Heart right ventricle (tissue), 16 donors: ENCODE results near the gene SLC15A3. TPM values are rescaled to one million over a fixed set of nuclear protein-coding genes. Genes with fewer than 3 reads are reported as not detected.
A peak's percentile ranks its signal among the peaks of the same experiment; 100 is the strongest.

Source experiments
- ATAC-seq, 8 donors: fragments of 200-7000 bp; cut with Tn5 transposase; one replicate each; pipeline ENCODE4 v1.9.1; 2020; ENCODE audit warnings: mild to moderate bottlenecking in 8 of 8, moderate library complexity in 8 of 8, moderate number of reproducible peaks in 1 of 8
- DNase-seq, 2 donors: peaks; one replicate each; pipeline ENCODE4 v3.0.0-alpha.2; 2020
- H3K27ac ChIP-seq, 10 donors: fragments of 200-600 bp; sonication (generic) in 2 of 10; one replicate each; pipeline versions ENCODE4 v1.5.0 to v1.8.0; 2020 to 2022; ENCODE audit warnings: mild to moderate bottlenecking in 3 of 10
- H3K27me3 ChIP-seq, 7 donors: fragments of 200-600 bp; one replicate each; pipeline ENCODE4 v1.8.0; 2021 to 2022; ENCODE audit warnings: mild to moderate bottlenecking in 2 of 7
- H3K36me3 ChIP-seq, 9 donors: fragments of 200-600 bp; sonication (generic) in 1 of 9; one replicate each; pipeline versions ENCODE4 v1.5.0 to v1.8.0; 2020 to 2022; ENCODE audit warnings: mild to moderate bottlenecking in 2 of 9
- H3K4me1 ChIP-seq, 9 donors: fragments of 200-600 bp; sonication (generic) in 1 of 9; one replicate each; pipeline versions ENCODE4 v1.5.0 to v1.8.0; 2020 to 2022; ENCODE audit warnings: mild to moderate bottlenecking in 4 of 9
- H3K4me3 ChIP-seq, 10 donors: fragments of 200-600 bp; sonication (generic) in 2 of 10; one replicate each; pipeline versions ENCODE4 v1.5.0 to v1.8.0; 2020 to 2022; ENCODE audit warnings: mild to moderate bottlenecking in 7 of 10, moderate library complexity in 2 of 10
- H3K9me3 ChIP-seq, 11 donors: fragments of 200-600 bp in 10 of 11; sonication (generic) in 2 of 11; one replicate each; pipeline versions ENCODE4 v1.5.0 to v1.8.0; 2013 to 2022; ENCODE audit warnings: mild to moderate bottlenecking in 2 of 11, control low read depth in 1 of 11, moderate library complexity in 1 of 11
- CTCF ChIP-seq, 9 donors: fragments of 200-600 bp; sonication (generic) in 2 of 9; IDR thresholded peaks; one replicate each; pipeline versions ENCODE4 v1.5.0 to v1.8.0; 2021 to 2022; ENCODE audit warnings: antibody characterized with exemption in 9 of 9, mild to moderate bottlenecking in 5 of 9, moderate library complexity in 1 of 9
- WGBS, 2 donors: extraction: QIAGEN DNeasy Blood & Tissue Kit; methylation state at CpG; one replicate each; pipeline ENCODE4 v1.1.7; 2013; ENCODE audit warnings: inconsistent platforms in 1 of 2; 5-methylcytosine and 5-hydroxymethylcytosine counted together
- intact Hi-C, 10 donors: fragments of 100-400 bp; cut with DNase I; formaldehyde crosslinking; loops; one replicate each; pipeline versions ENCODE4 v1.11.1 to v1.14.2; 2022
- long read RNA-seq, 3 donors: library from polyadenylated mRNA; unstranded; transcript quantifications; one replicate each; pipeline ENCODE4 v2.0.0, GENCODE V29; 2020 to 2021
- polyA plus RNA-seq, 2 donors: library from polyadenylated mRNA; stranded (reverse); fragments of 200-250 nt; gene quantifications; one replicate each; pipeline ENCODE4 v1.2.3, GENCODE V29; 2013
- total RNA-seq, 10 donors: library from RNA; stranded (reverse); fragmentation: NEBNext Ultra II Directional in 3 of 10; extraction: Animal tissue kit (Norgen Biotek cat#: 25700) in 3 of 10; gene quantifications; one replicate each; pipeline versions ENCODE4 v1.2.1 to v1.2.4, GENCODE V29; 2021 to 2023
- donor health status: Arrhythmogenic right ventricular cardiomyopathy.
- donor health status: ischemic (EF 13 %, LVEDD 7.1; RV severe dilation, severe dysfunction).
- donor health status: healthy with polysubstance abuse.
- donor health status: DM: no; HTN: yes; CAD: no.
- donor health status: DM: no; HTN: no; CAD: no.
- donor health status: ischemic (EF 25% LVEDD 6.9; RV normal size, moderate dysfunction).
- donor health status: ischemic (EF 25% LVEDD 5.7; RV mildly dilated, moderate dysfunction).
- donor health status: healthy.
- donor health status: DM: yes; HTN: yes; CAD: no.
- donor health status: Ischemic cardiomyopathy.
- donor health status: ischemic (EF 35%, LVEDD 5.7; RV mildly dilated, moderate dysfunction).
- donor health status: nonischemic (EF 11% LVEDD 7.7; RV severe dilation, severe dysfunction).
- donor health status: DM: yes; HTN: yes; CAD: no.
- donor health status: PGD.
- donor health status: ischemic (EF 29% LVEDD 5.4; RV normal size, mild dysfunction).
- donor health status: nonischemic (EF 23%, LVEDD 6.1; RV moderate dilation, normal function).

SLC15A3 gene
- total RNA-seq (10 to 100 TPM in 9 of 10 donors, 1 to 10 TPM in 1; 9.5 to 52.4 (median 18.5) TPM), polyA plus RNA-seq (10 to 100 TPM; 21.3 to 36.9 TPM)
- long read RNA-seq, donor 1, transcript SLC15A3-201 (8 exons, 2,115 nt): major isoform, 7 of 16 reads
- long read RNA-seq, donor 1, partial matches to known transcripts: 7 of 16 reads
- long read RNA-seq, donor 1, other reads (novel, unspliced or antisense): 2 of 16 reads
- long read RNA-seq, donor 2, partial matches to known transcripts: 6 of 9 reads
- long read RNA-seq, donor 2, other reads (novel, unspliced or antisense): 1 of 9 reads
- long read RNA-seq, donor 3, transcript SLC15A3-201 (8 exons, 2,115 nt): major isoform, 16 of 27 reads
- long read RNA-seq, donor 3, partial matches to known transcripts: 8 of 27 reads
- long read RNA-seq, donor 3, other reads (novel, unspliced or antisense): 1 of 27 reads

GRCh38 chr11:60951904-60952741 lies at the start of gene SLC15A3:
SLC15A3 (minus strand) TSS chr11:60952176; CDS start chr11:60951551, 625 bp downstream.
- Histone ChIP-seq H3K27ac (peak within 1 kb of the TSS; percentile 80 to 96 (median 86)), H3K36me3 (peaks cover 0 to 2% (median 0%) of the 10 kb centered on the region in 9 donors), H3K27me3 (peaks cover 0 to 10% (median 5%) of the 10 kb centered on the region in 7 donors), H3K9me3 (no peaks in the 10 kb centered on the region), H3K4me1 (peaks cover 0 to 76% (median 29%) of the 10 kb centered on the region in 9 donors), H3K4me3 (peak within 1 kb of the TSS; percentile 42 to 72 (median 56))
- TF ChIP-seq CTCF (IDR thresholded peaks at IDR 0.05): no peak
- intact Hi-C loops: loop anchor here in 3 of 10 donors (5.0 kb wide), 2 partner anchors 35 to 45 kb away; partner anchors contain the start of gene PRPF19 (in 1 of the 3)
- ATAC-seq (peak; percentile 71 to 83 (median 81)), DNase-seq (peak; percentile 59 to 67)
- WGBS, 2 donors: 11% methylated on average over 23 of the region's 23 CpGs

GRCh38 chr11:61000426-61000825 lies 48.5 kb upstream of the SLC15A3 start:
- intact Hi-C loops: no loop called here
- peaks cover 0 to 27% (median 8%) of the 10 kb centered on the region in 9 donors for H3K4me1 ChIP-seq
- H3K4me3 ChIP-seq: no peak overlapping the region
- DNase-seq (no peak), ATAC-seq (no peak)
- H3K27me3 ChIP-seq: peaks cover 0 to 36% (median 0%) of the 10 kb centered on the region in 7 donors
- no peaks in the 10 kb centered on the region for H3K9me3 ChIP-seq
- no peak overlapping the region for H3K27ac ChIP-seq
- 79% methylated on average over 11 of the region's 11 CpGs for WGBS, 2 donors
- H3K36me3 ChIP-seq: no peaks in the 10 kb centered on the region
- TF ChIP-seq CTCF (IDR thresholded peaks at IDR 0.05): no peak

- TF ChIP-seq CTCF (IDR thresholded peaks at IDR 0.05): no peak
- no peak overlapping the region for H3K4me3 ChIP-seq
- 74 to 76% methylated on average over 13 of the region's 13 CpGs for WGBS, 2 donors
- H3K27ac ChIP-seq: no peak overlapping the region
- peak in 1 of 8 donors; percentile 58 for ATAC-seq
- H3K36me3 ChIP-seq: no peaks in the 10 kb centered on the region
- no peaks in the 10 kb centered on the region for H3K9me3 ChIP-seq
- intact Hi-C loops: no loop called here
- peaks cover 0 to 60% (median 8%) of the 10 kb centered on the region in 7 donors for H3K27me3 ChIP-seq
- peak in 1 of 2 donors; percentile 31 for DNase-seq
- peaks cover 0 to 18% (median 9%) of the 10 kb centered on the region in 9 donors for H3K4me1 ChIP-seq
Measured at GRCh38 chr11:60996381-60997138, 44.6 kb upstream of the SLC15A3 start.
